Stomach smooth muscle (tissue), 2 donors: ENCODE measurements around the gene SMAD3.

Source experiments
- H3K27ac ChIP-seq: one replicate; pipeline ENCODE4 v1.7.0; 2013; ENCODE audit warnings: mild to moderate bottlenecking, low read length, inconsistent platforms
- H3K27me3 ChIP-seq, 2 donors: one replicate each; pipeline ENCODE4 v1.7.0; 2013; ENCODE audit warnings: low read length in 2 of 2; ENCODE audit not compliant: insufficient read depth in 2 of 2, control insufficient read depth in 1 of 2
- H3K36me3 ChIP-seq, 2 donors: one replicate each; pipeline ENCODE4 v1.7.0; 2013; ENCODE audit warnings: low read length in 2 of 2; ENCODE audit not compliant: control insufficient read depth in 2 of 2, insufficient read depth in 2 of 2
- H3K4me1 ChIP-seq: one replicate; pipeline ENCODE4 v1.7.0; 2013; ENCODE audit warnings: low read length; ENCODE audit not compliant: control insufficient read depth, insufficient read depth
- H3K4me3 ChIP-seq, 2 donors: one replicate each; pipeline ENCODE4 v1.7.0; 2013; ENCODE audit warnings: low read length in 2 of 2
- H3K9ac ChIP-seq, 2 donors: one replicate each; pipeline ENCODE4 v1.7.0; 2013; ENCODE audit warnings: low read length in 2 of 2, mild to moderate bottlenecking in 1 of 2
- H3K9me3 ChIP-seq, 2 donors: one replicate each; pipeline ENCODE4 v1.7.0; 2013; ENCODE audit warnings: low read length in 2 of 2; ENCODE audit not compliant: control insufficient read depth in 2 of 2
- donor health status: healthy.
- donor health status: Pancreatic carcinoma.

SMAD3 gene

DNA sequence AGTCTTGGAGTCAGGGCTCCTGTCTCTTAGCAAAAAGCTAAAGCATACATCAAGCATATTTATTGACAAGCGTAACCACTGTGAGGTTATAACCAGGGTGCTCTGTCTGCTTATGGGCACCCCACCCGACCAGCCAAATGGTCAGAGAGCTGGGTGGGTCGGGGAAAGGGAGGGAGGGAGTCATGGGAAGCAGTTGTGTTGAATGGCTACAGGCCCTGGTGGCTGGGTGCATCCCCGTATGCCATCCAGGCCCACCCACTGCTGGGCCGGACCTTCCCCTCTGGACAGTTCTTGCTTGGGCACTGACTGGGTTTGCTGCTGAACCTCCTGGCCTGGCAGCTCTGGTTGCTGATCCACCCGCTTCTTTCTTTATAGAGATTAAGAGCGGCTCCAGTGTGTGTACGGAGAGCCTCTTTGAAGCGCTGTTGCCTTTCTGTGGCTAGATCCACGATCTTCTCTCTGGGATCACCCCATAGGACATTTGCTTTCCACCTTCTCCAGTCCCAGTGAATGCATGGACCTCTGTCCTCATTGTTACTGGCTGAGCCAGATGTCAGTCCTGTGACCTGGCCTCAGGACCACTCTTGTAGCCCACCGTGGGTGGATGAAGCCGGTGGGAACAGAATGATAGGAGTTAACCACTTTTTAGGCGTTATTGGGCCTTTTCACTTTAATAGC, 59.6 kb downstream of the SMAD3 start:
- Histone ChIP-seq H3K9me3 (no peaks in the 10 kb centered on the region), H3K27ac (peak overlapping the region; percentile 37), H3K4me1 (peaks cover 37% of the 10 kb centered on the region), H3K27me3 (no peaks in the 10 kb centered on the region), H3K36me3 (peaks cover 0 to 2% of the 10 kb centered on the region in 2 donors), H3K9ac (peak overlapping the region in 1 of 2 donors; percentile 47), H3K4me3 (no peak overlapping the region)

- no peaks in the 10 kb centered on the region for H3K27me3 ChIP-seq
- peak overlapping the region in 1 of 2 donors; percentile 47 for H3K9ac ChIP-seq
- H3K36me3 ChIP-seq: peaks cover 0 to 2% of the 10 kb centered on the region in 2 donors
- H3K9me3 ChIP-seq: no peaks in the 10 kb centered on the region
- peak overlapping the region in 1 of 2 donors; percentile 44 for H3K4me3 ChIP-seq
- H3K4me1 ChIP-seq: peaks cover 36% of the 10 kb centered on the region
- H3K27ac ChIP-seq: peak overlapping the region; percentile 37
These were observed 60.4 kb downstream of the SMAD3 start for GRCh38 chr15:67125589-67126502.

DNA sequence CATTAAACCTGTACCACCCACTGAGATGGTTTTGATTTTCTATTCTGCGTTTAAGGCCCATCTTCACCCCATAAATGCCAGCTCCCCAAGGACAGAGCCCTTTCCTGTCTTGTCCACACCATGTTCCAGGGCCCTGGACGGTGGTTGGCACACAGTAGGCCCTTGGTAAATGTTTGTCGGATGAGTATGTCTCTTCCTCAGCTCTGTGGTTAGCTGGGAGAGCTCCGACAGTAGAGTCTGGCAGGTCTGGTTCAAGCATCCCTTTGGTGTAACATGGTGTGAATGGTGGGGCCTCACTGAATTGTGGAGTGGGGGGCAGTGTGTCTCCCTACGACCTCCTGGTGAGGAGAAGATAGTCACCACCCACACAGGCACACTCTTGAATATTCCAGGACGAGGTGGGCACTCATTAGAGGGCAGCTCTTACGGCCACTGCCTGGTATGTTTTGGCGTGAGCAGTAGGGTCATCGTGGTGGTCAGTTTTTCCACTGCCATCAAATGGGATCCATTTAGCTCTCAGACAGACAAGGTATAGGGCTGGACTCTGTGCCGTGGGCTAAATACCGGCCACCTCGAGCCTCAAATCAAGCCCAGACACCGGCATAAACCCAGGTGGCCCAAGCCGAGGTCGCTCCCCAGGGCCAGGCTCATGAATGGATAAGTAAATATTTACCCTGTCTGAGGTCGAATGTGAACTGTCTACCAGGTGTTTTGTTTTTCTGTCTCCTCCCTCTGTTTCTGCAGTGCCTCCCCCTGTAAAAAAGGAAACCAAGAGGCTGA, 61.3 kb downstream of the SMAD3 start:
- H3K4me1 ChIP-seq: peaks cover 34% of the 10 kb centered on the region
- no peak overlapping the region for H3K9ac ChIP-seq
- no peak overlapping the region for H3K27ac ChIP-seq
- H3K36me3 ChIP-seq: peaks cover 0 to 2% of the 10 kb centered on the region in 2 donors
- H3K9me3 ChIP-seq: no peaks in the 10 kb centered on the region
- H3K4me3 ChIP-seq: no peak overlapping the region
- H3K27me3 ChIP-seq: no peaks in the 10 kb centered on the region

DNA sequence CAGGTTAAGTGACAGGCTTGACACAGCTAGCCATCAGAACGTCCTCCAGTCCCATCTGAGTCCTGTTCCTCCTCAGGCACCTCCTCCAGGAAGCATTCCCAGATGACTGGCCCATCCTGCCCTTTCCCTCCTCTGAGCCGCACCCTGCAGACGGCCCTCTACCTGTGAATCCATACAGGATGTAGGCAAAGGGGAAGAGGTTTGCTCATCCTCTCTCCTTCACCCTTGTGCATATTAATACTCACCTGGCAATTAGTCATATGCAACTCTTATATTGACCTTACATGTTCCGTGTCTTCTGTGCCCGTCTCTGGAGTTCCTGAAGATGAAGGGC, 61.9 kb downstream of the SMAD3 start:
- Histone ChIP-seq H3K9ac (no peak overlapping the region), H3K27me3 (no peaks in the 10 kb centered on the region), H3K4me3 (no peak overlapping the region), H3K4me1 (peaks cover 36% of the 10 kb centered on the region), H3K36me3 (peaks cover 0 to 2% of the 10 kb centered on the region in 2 donors), H3K9me3 (no peaks in the 10 kb centered on the region), H3K27ac (no peak overlapping the region)

GRCh38 chr15:67127965-67128364, 62.6 kb downstream of the SMAD3 start:
- H3K9ac ChIP-seq: no peak overlapping the region
- H3K4me3 ChIP-seq: no peak overlapping the region
- peaks cover 41% of the 10 kb centered on the region for H3K4me1 ChIP-seq
- H3K9me3 ChIP-seq: no peaks in the 10 kb centered on the region
- H3K27me3 ChIP-seq: no peaks in the 10 kb centered on the region
- H3K27ac ChIP-seq: no peak overlapping the region
- H3K36me3 ChIP-seq: peaks cover 0 to 2% of the 10 kb centered on the region in 2 donors

DNA sequence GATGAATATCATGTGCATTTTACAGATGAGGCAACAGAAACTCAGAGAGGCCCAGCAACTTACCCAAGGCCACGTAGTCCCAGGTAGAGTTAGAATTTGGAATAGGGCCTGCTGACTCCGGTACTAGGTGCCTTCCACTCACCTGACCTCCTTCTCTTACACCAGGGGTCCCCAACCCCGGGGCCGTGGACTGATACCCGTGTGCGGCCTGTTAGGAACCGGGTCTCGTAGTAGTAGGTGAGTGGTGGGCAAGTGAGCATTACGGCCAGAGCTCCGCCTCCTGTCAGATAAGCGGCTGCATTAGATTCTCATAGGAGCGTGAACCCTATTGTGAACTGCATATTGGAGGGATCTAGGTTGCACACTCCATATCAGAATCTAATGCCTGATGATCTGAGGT, 64.8 kb downstream of the SMAD3 start:
- Histone ChIP-seq H3K4me1 (peaks cover 59% of the 10 kb centered on the region), H3K27ac (no peak overlapping the region), H3K9me3 (no peaks in the 10 kb centered on the region), H3K9ac (no peak overlapping the region), H3K36me3 (peaks cover 0 to 2% of the 10 kb centered on the region in 2 donors), H3K27me3 (no peaks in the 10 kb centered on the region), H3K4me3 (no peak overlapping the region)

DNA sequence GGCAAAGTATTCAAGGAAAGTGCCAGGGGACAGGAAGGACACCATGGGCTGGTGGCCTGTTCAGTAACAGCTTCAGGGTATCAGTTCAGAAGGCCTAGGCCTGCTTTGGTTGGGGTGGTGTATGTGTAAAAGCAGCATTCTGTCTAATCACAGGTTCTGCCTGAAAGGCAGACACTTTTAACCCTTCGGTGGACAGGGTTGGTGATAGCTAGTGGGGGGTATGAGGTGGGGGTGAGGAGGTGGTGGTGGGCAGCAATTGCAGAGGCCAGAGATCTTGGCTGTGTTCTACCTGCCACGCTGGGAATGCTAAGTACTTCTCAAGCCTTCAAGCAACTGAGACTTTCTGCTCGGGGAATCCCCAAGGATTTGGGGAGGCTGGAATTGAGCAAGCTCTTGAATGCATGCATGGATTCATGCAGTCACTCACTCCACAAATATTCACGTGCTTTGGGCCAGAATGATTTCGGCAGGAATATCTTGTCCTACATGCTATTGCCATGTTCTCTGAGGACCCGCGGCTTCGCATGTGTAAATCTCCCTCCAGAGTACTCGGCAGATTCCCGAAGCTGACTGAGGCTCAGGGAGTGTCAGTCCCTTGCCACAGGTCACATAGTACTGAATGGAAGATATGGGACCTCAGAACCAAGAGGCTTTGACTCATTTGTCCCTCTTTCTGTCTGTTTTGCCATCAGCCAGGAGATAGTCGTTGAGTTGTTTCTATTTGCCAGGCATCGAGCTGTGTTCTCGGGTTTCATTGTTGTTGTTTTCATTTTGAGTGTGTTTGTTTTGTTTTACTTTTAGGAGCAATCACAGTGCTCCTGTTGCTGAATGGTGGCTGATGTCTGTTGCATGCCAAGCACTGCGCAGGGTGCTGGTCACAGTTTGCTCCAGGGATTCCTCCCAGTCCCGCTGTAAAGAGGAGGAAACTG, 65.5 kb downstream of the SMAD3 start:
- no peak overlapping the region for H3K9ac ChIP-seq
- no peaks in the 10 kb centered on the region for H3K27me3 ChIP-seq
- peaks cover 53% of the 10 kb centered on the region for H3K4me1 ChIP-seq
- H3K36me3 ChIP-seq: peaks cover 0 to 2% of the 10 kb centered on the region in 2 donors
- H3K4me3 ChIP-seq: no peak overlapping the region
- no peaks in the 10 kb centered on the region for H3K9me3 ChIP-seq
- no peak overlapping the region for H3K27ac ChIP-seq

- peaks cover 50% of the 10 kb centered on the region for H3K4me1 ChIP-seq
- no peaks in the 10 kb centered on the region for H3K9me3 ChIP-seq
- no peak overlapping the region for H3K9ac ChIP-seq
- no peak overlapping the region for H3K4me3 ChIP-seq
- peaks cover 0 to 2% of the 10 kb centered on the region in 2 donors for H3K36me3 ChIP-seq
- H3K27me3 ChIP-seq: no peaks in the 10 kb centered on the region
- no peak overlapping the region for H3K27ac ChIP-seq
These were observed 66.9 kb downstream of the SMAD3 start for GRCh38 chr15:67132276-67132675.

- no peaks in the 10 kb centered on the region for H3K27me3 ChIP-seq
- peaks cover 50% of the 10 kb centered on the region for H3K4me1 ChIP-seq
- H3K27ac ChIP-seq: no peak overlapping the region
- no peak overlapping the region for H3K4me3 ChIP-seq
- H3K9ac ChIP-seq: no peak overlapping the region
- peaks cover 0 to 2% of the 10 kb centered on the region in 2 donors for H3K36me3 ChIP-seq
- no peaks in the 10 kb centered on the region for H3K9me3 ChIP-seq
These were observed 67.6 kb downstream of the SMAD3 start for GRCh38 chr15:67133026-67133425.

- H3K4me3 ChIP-seq: peak overlapping the region in 1 of 2 donors; percentile 40
- no peaks in the 10 kb centered on the region for H3K27me3 ChIP-seq
- H3K27ac ChIP-seq: peak overlapping the region; percentile 37
- peak overlapping the region in 1 of 2 donors; percentile 13 for H3K9ac ChIP-seq
- no peaks in the 10 kb centered on the region for H3K9me3 ChIP-seq
- peaks cover 55% of the 10 kb centered on the region for H3K4me1 ChIP-seq
- H3K36me3 ChIP-seq: peaks cover 0 to 2% of the 10 kb centered on the region in 2 donors
These were observed 68.3 kb downstream of the SMAD3 start for GRCh38 chr15:67133738-67134066.
